DND-41 (cell line): ENCODE results near the gene SPAG16.
A peak's percentile ranks its signal among the peaks of the same experiment; 100 is the strongest.

Experiments used
- ATAC-seq: fragments of 200-7000 bp; cut with Tn5 transposase; 3 replicates; pipeline ENCODE4 v1.9.1; 2021; ENCODE audit warnings: low read depth; ENCODE audit not compliant: insufficient read depth
- DNase-seq: peaks from one replicate; pipeline ENCODE4 v3.0.0-alpha.2; 2020
- H2AFZ ChIP-seq: 2 replicates; pipeline ENCODE4 v1.6.0; 2012; ENCODE audit warnings: low read depth, low read length
- H3K27ac ChIP-seq: 2 replicates; pipeline ENCODE4 v1.5.1; 2012; ENCODE audit warnings: low read length, inconsistent platforms
- H3K27me3 ChIP-seq: fragments of 200-600 bp; sonication (generic); 2 replicates; pipeline ENCODE4 v1.6.0; 2012; ENCODE audit warnings: low read length, mild to moderate bottlenecking, inconsistent platforms; ENCODE audit not compliant: insufficient read depth, poor library complexity
- H3K36me3 ChIP-seq: 2 replicates; pipeline ENCODE4 v1.5.1; 2012; ENCODE audit warnings: low read length, inconsistent platforms; ENCODE audit not compliant: insufficient read depth
- H3K4me1 ChIP-seq: 2 replicates; pipeline ENCODE4 v1.5.1; 2012; ENCODE audit warnings: mild to moderate bottlenecking, low read length; ENCODE audit not compliant: insufficient read depth
- H3K4me2 ChIP-seq: 2 replicates; pipeline ENCODE4 v1.6.0; 2012; ENCODE audit warnings: mild to moderate bottlenecking, moderate library complexity, low read length, inconsistent platforms; ENCODE audit not compliant: insufficient read depth
- H3K4me3 ChIP-seq, 2 experiments: fragments of 200-600 bp in 1 of 2; shearing (Covaris generic) in 1 of 2; 2 replicates each; pipeline ENCODE4 v1.5.1; 2012 to 2016; ENCODE audit warnings: inconsistent platforms in 2 of 2, low read length in 2 of 2, mild to moderate bottlenecking in 2 of 2, low read depth in 1 of 2, moderate library complexity in 1 of 2
- H3K79me2 ChIP-seq: 2 replicates; pipeline ENCODE4 v1.6.0; 2012; ENCODE audit warnings: low read length, inconsistent platforms; ENCODE audit not compliant: insufficient read depth
- H3K9ac ChIP-seq: 2 replicates; pipeline ENCODE4 v1.6.0; 2012; ENCODE audit warnings: low read depth, mild to moderate bottlenecking, inconsistent platforms, low read length, moderate library complexity
- H3K9me3 ChIP-seq: 2 replicates; pipeline ENCODE4 v1.5.1; 2012; ENCODE audit warnings: low read length, moderate library complexity, mild to moderate bottlenecking, inconsistent platforms; ENCODE audit not compliant: insufficient read depth, severe bottlenecking
- H4K20me1 ChIP-seq: 2 replicates; pipeline ENCODE4 v1.6.0; 2012; ENCODE audit warnings: low read length; ENCODE audit not compliant: insufficient read depth
- EZH2 ChIP-seq: IDR thresholded peaks from 3 replicates; pipeline ENCODE4 v1.6.1; 2012; ENCODE audit warnings: borderline replicate concordance, low read depth, mild to moderate bottlenecking, moderate library complexity, low read length, inconsistent platforms; ENCODE audit not compliant: severe bottlenecking
- TF ChIP-seq, protein P1 (sequence below): IDR thresholded peaks from 2 replicates; pipeline ENCODE4 v1.5.1; 2012; ENCODE audit warnings: borderline replicate concordance, low read length, moderate library complexity, mild to moderate bottlenecking; ENCODE audit not compliant: poor library complexity, severe bottlenecking; ENCODE audit errors: extremely low read depth

Gene SPAG16

DNA sequence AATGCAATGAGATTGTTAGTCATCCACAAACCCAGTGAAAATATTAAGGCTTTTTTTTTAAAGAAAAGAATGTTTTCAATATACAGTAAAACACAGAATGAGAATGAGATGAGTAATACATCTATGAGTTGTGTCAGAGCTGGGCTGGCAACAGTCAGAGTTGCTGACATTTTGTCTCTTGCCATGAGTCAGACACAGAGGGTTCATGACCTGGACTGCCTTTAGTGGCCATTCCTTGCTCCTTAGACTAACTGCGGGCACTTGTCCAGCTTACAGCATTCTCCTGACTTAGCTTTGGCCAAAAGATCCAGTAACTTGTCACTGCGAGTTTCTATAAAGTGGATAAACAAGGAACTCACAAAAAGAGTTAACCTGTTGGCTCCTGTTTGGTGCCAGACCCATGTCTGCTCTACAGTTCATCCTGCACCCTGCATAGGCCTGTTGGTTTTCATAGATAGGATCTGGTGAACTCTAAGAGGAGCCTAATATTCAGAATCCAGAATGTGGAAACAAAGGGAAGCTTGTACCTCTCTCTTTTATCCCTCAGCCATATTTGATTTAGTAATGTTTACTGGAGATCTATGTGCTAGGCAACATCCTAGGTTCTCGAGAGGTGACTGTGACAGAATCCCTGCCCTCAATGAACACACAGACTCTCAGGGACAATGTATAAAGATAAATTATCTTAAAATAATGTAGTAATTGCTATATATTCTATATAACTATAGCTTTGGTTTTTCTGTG, 735.1 kb downstream of the SPAG16 start:
- Histone ChIP-seq H3K79me2 (no peaks in the 10 kb centered on the region), H3K4me2 (no peak overlapping the region), H3K36me3 (no peaks in the 10 kb centered on the region), H4K20me1 (no peaks in the 10 kb centered on the region), H3K27me3 (no peaks in the 10 kb centered on the region), H3K4me3 (no peak overlapping the region), H3K4me1 (no peaks in the 10 kb centered on the region), H3K27ac (no peak overlapping the region), H3K9ac (no peak overlapping the region), H2AFZ (0 out of 2 replicates have a peak overlapping the region, but pooled peaks have one; percentile 47), H3K9me3 (no peaks in the 10 kb centered on the region)
- TF ChIP-seq EZH2, result no peak
- TF ChIP-seq, protein P1, sequence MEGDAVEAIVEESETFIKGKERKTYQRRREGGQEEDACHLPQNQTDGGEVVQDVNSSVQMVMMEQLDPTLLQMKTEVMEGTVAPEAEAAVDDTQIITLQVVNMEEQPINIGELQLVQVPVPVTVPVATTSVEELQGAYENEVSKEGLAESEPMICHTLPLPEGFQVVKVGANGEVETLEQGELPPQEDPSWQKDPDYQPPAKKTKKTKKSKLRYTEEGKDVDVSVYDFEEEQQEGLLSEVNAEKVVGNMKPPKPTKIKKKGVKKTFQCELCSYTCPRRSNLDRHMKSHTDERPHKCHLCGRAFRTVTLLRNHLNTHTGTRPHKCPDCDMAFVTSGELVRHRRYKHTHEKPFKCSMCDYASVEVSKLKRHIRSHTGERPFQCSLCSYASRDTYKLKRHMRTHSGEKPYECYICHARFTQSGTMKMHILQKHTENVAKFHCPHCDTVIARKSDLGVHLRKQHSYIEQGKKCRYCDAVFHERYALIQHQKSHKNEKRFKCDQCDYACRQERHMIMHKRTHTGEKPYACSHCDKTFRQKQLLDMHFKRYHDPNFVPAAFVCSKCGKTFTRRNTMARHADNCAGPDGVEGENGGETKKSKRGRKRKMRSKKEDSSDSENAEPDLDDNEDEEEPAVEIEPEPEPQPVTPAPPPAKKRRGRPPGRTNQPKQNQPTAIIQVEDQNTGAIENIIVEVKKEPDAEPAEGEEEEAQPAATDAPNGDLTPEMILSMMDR, result no peak
- ATAC-seq (no peak), DNase-seq (no peak)

DNA sequence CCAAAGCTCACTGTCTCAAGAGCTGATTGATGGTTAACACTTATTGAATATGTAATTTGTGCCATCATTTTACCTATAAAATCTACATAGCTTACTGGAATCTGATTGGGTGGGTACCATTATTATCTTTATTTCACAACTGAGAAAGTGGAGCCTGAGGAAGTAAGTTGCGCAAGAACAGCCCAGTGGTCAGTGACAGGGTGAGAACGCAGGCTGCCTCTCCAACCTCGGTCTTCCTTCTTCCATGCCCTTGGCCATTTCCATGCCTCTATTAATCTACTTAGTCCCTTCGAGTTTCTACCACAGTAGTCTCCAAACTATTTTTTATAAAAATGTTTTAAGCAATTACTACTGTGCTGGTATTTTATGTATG, 735.7 kb downstream of the SPAG16 start:
- Histone ChIP-seq H3K4me3 (no peak overlapping the region), H3K4me2 (no peak overlapping the region)

DNA sequence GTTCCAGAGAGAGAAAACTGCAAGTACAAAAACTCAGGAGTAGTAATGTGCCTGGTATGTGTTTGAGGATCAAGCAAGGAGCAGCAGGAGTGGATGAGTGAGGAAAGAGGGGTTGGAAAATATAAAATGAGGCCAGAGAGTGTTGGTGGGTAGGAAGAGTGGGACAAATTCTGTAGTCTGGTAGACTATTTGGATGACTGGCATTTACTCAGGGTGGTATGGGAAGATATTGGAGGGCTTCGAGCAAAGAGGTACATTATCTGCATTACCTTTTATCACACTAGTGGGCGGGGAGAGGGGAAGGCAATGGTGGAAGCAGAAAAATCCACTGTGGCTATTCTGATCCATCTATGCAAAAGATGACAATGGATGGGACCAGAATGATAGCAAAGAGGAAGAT, 744.9 kb downstream of the SPAG16 start:
- no peaks in the 10 kb centered on the region for H3K4me1 ChIP-seq
- H3K9me3 ChIP-seq, result peaks cover under 1% of the 10 kb centered on the region
- no peaks in the 10 kb centered on the region for H4K20me1 ChIP-seq
- H3K4me3 ChIP-seq, result no peak overlapping the region
- H3K27me3 ChIP-seq, result no peaks in the 10 kb centered on the region
- no peak for ATAC-seq
- H3K36me3 ChIP-seq, result no peaks in the 10 kb centered on the region
- no peak overlapping the region for H3K9ac ChIP-seq
- no peak overlapping the region for H3K27ac ChIP-seq
- H2AFZ ChIP-seq, result no peak overlapping the region
- TF ChIP-seq EZH2, result no peak
- TF ChIP-seq, protein P1, result no peak
- no peaks in the 10 kb centered on the region for H3K79me2 ChIP-seq
- no peak overlapping the region for H3K4me2 ChIP-seq
- no peak for DNase-seq

More for the DNA sequence above, 735.7 kb downstream of the SPAG16 start:
- Histone ChIP-seq H4K20me1 (no peaks in the 10 kb centered on the region), H3K9me3 (no peaks in the 10 kb centered on the region), H3K36me3 (no peaks in the 10 kb centered on the region), H3K27me3 (no peaks in the 10 kb centered on the region), H3K4me1 (no peaks in the 10 kb centered on the region), H3K79me2 (no peaks in the 10 kb centered on the region), H3K9ac (no peak overlapping the region), H3K27ac (no peak overlapping the region), H2AFZ (no peak overlapping the region)
- DNase-seq, result no peak
- no peak for ATAC-seq
- no peak for TF ChIP-seq EZH2
- TF ChIP-seq, protein P1, result no peak
